Measurements from ENCODE around the gene DNAJC9.

The DNAJC9 gene

DNA sequence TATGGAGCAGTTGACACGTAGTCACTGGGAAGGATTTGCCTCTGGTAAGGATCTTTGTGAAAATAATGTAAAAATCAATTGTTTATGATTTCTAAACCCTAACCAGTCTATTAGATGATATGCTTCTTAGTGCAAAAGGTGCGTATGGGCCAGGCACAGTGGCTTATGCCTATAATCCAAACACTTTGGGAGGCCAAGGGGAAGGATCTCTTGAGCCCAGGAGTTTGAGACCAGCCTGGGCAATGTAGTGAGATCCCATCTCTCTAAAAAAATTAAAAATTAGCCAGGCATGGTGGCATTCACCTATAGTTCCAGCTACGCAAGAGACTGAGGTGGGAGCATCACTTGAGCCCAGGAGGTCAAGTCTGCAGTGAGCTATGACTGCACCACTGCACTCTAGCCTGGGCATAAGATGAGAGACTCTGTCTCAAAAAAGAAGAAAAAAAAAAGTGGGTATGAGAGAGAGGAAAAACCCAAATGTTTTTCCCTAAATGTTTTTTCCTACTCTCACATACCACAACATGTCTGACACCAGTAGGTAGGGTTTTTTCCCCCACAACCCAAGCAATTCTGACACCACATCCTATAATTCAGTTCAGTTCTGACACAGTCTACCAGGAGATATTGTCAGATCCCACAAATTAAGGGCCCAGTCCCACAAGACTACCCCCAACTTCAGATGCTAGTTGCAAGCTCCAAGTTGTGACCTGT lies 36.5 kb downstream of the DNAJC9 start:
- H3K27me3 Mint-ChIP-seq (ENCODE audit: low read depth): no peaks in the 10 kb centered on the region
- peaks cover 6% of the 10 kb centered on the region for H3K9me3 Mint-ChIP-seq
- TF ChIP-seq, protein P1, sequence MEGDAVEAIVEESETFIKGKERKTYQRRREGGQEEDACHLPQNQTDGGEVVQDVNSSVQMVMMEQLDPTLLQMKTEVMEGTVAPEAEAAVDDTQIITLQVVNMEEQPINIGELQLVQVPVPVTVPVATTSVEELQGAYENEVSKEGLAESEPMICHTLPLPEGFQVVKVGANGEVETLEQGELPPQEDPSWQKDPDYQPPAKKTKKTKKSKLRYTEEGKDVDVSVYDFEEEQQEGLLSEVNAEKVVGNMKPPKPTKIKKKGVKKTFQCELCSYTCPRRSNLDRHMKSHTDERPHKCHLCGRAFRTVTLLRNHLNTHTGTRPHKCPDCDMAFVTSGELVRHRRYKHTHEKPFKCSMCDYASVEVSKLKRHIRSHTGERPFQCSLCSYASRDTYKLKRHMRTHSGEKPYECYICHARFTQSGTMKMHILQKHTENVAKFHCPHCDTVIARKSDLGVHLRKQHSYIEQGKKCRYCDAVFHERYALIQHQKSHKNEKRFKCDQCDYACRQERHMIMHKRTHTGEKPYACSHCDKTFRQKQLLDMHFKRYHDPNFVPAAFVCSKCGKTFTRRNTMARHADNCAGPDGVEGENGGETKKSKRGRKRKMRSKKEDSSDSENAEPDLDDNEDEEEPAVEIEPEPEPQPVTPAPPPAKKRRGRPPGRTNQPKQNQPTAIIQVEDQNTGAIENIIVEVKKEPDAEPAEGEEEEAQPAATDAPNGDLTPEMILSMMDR (IDR thresholded peaks at IDR 0.05; ENCODE audit: unreplicated experiment in 3 of 3): no peak
- H3K4me1 Mint-ChIP-seq: no peaks in the 10 kb centered on the region
- peak overlapping the region in 1 of 3 experiments; percentile 93 for H3K27ac Mint-ChIP-seq
- peaks cover 56% of the 10 kb centered on the region for H3K36me3 Mint-ChIP-seq (ENCODE audit: low read depth)
- no peak overlapping the region for H3K4me3 Mint-ChIP-seq

DNA sequence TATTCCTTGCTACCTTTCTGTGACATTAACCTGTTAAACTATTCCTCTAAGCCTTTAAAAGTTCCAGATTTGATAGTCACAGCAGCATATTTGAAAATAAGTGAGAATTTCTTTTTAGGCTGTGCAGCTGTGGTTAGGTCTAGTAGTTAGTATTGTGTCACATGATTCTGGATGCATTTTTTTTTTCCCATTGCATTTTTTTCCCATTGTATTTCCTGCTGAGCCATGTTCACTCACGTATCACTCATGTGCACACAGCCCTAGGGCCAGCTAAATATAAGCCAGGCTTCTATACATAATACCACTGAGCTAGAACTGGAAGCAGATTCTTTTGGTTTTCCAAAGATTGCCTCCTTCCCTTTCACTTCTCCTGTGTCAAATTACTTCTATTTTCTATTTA lies 37.4 kb downstream of the DNAJC9 start:
- Mint-ChIP-seq H3K4me1 (no peaks in the 10 kb centered on the region), H3K9me3 (peaks cover 6% of the 10 kb centered on the region), H3K4me3 (no peak overlapping the region), H3K27me3 (ENCODE audit: low read depth) (no peaks in the 10 kb centered on the region), H3K36me3 (ENCODE audit: low read depth) (peaks cover 62% of the 10 kb centered on the region), H3K27ac (peak overlapping the region in 1 of 3 experiments; percentile 93)
- TF ChIP-seq, protein P1 (IDR thresholded peaks at IDR 0.05; ENCODE audit: unreplicated experiment in 3 of 3): no peak

DNA sequence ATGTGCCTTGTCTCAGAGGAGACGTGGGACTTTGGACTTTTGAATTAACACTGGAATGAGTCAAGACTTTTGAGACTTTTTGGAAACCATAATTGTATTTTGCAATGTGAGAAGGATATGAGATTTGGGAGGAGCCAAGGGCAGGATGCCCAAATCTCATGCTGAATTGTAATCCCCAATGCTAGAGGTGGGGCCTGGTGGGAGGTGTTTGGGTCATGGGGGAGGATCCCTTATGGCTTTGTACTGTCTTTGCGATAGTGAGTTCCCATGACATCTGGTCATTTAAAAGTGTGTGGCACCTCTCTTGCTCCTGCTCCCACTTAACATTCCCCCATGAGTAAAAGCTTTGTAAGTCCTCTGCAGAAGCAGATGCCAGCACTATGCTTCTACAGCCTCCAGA lies 39.2 kb downstream of the DNAJC9 start:
- Mint-ChIP-seq H3K36me3 (ENCODE audit: low read depth) (peaks cover 60% of the 10 kb centered on the region), H3K4me1 (no peaks in the 10 kb centered on the region), H3K27me3 (ENCODE audit: low read depth) (no peaks in the 10 kb centered on the region), H3K9me3 (peaks cover 6% of the 10 kb centered on the region), H3K27ac (peak overlapping the region in 1 of 3 experiments; percentile 17), H3K4me3 (no peak overlapping the region)
- TF ChIP-seq, protein P1 (IDR thresholded peaks at IDR 0.05; ENCODE audit: unreplicated experiment in 3 of 3): no peak

DNA sequence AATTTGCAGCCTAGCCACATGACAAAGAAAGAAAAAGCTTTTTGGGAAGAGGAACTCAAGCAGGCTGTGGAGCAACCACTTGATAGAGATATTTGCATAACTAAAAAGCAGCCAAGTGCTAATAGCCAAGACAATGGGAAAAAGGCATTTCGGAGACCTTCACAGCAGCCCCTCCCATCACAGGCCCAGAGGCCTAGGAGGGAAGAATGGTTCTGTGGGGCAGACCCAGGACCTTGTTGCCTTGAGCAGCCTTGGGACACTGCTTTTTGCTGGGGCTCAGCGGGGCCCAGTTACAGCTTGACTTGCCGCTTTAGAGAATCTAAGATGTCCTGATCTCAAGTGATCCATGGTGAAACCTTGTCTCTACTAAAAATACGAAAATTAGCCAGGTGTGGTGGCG lies 40.7 kb downstream of the DNAJC9 start:
- peaks cover 6% of the 10 kb centered on the region for H3K9me3 Mint-ChIP-seq
- TF ChIP-seq, protein P1 (IDR thresholded peaks at IDR 0.05; ENCODE audit: unreplicated experiment in 3 of 3): no peak
- no peaks in the 10 kb centered on the region for H3K27me3 Mint-ChIP-seq (ENCODE audit: low read depth)
- peaks cover 60% of the 10 kb centered on the region for H3K36me3 Mint-ChIP-seq (ENCODE audit: low read depth)
- no peak overlapping the region for H3K27ac Mint-ChIP-seq
- no peaks in the 10 kb centered on the region for H3K4me1 Mint-ChIP-seq
- no peak overlapping the region for H3K4me3 Mint-ChIP-seq

DNA sequence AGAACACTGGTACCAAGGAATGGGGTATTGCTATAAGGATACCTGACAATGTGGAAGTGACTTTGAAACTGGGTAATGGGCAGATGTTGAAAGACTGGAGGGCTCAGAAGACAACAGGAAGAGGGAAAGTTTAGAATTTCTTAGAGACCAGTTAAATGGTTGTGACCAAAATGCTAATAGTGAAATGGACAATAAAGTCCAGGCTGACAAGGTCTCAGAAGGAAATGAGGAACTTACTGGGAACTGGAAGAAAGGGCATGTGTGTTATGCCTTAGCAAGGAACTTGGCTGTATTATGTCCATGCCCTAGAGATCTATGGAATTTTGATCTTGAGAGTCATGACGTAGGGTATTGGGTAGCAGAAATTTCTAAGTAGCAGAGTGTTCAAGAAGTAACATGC lies 41.2 kb downstream of the DNAJC9 start:
- Mint-ChIP-seq H3K9me3 (peaks cover 6% of the 10 kb centered on the region), H3K4me1 (no peaks in the 10 kb centered on the region), H3K36me3 (ENCODE audit: low read depth) (peaks cover 60% of the 10 kb centered on the region), H3K27me3 (ENCODE audit: low read depth) (no peaks in the 10 kb centered on the region), H3K27ac (no peak overlapping the region), H3K4me3 (no peak overlapping the region)
- TF ChIP-seq, protein P1 (IDR thresholded peaks at IDR 0.05; ENCODE audit: unreplicated experiment in 3 of 3): no peak

DNA sequence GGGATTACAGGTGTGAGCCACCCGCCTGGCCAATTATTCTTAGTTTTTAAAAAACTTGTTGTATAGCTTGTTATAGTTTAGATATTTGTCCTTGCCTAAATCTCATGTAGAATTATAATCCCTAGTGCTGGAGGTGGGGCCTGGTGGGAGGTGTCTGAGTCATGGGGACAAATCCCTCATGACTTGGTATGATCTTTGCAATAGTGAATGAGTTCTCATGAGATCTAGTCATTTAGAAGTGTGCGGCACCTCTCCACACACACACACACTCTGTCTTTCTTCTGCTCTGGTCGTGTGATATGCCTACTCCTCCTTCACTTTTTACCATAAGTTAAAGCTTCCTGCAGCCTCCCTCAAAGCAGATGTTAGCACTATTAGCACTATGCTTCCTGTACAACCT lies 42.0 kb downstream of the DNAJC9 start:
- Mint-ChIP-seq H3K9me3 (peaks cover 6% of the 10 kb centered on the region), H3K4me1 (no peaks in the 10 kb centered on the region), H3K4me3 (no peak overlapping the region), H3K27ac (no peak overlapping the region), H3K27me3 (ENCODE audit: low read depth) (no peaks in the 10 kb centered on the region), H3K36me3 (ENCODE audit: low read depth) (peaks cover 66% of the 10 kb centered on the region)
- TF ChIP-seq, protein P1 (IDR thresholded peaks at IDR 0.05; ENCODE audit: unreplicated experiment in 3 of 3): no peak
